ENCODE results near the gene PRR33.

GRCh38 chr11:1936781-1937615 is 45.3 kb upstream of the PRR33 start:
- TF ChIP-seq, protein P1, sequence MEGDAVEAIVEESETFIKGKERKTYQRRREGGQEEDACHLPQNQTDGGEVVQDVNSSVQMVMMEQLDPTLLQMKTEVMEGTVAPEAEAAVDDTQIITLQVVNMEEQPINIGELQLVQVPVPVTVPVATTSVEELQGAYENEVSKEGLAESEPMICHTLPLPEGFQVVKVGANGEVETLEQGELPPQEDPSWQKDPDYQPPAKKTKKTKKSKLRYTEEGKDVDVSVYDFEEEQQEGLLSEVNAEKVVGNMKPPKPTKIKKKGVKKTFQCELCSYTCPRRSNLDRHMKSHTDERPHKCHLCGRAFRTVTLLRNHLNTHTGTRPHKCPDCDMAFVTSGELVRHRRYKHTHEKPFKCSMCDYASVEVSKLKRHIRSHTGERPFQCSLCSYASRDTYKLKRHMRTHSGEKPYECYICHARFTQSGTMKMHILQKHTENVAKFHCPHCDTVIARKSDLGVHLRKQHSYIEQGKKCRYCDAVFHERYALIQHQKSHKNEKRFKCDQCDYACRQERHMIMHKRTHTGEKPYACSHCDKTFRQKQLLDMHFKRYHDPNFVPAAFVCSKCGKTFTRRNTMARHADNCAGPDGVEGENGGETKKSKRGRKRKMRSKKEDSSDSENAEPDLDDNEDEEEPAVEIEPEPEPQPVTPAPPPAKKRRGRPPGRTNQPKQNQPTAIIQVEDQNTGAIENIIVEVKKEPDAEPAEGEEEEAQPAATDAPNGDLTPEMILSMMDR (IDR thresholded peaks at IDR 0.05): no peak
- no peak for TF ChIP-seq POLR2A (IDR thresholded peaks at IDR 0.05)
